HG03066 (cell line): ENCODE measurements around the gene ASTE1.
"Not testable (repeated sequence)": the region's sequence is repeated elsewhere in the genome, so short reads cannot be mapped to it uniquely, and the experiment has no call there.

Experiments used
- ATAC-seq: cut with Tn5 transposase; IDR thresholded peaks from one replicate; pipeline ENCODE4 v1.9.1; 2021; ENCODE audit warnings: low read depth; ENCODE audit not compliant: unreplicated experiment

The ASTE1 gene

GRCh38 chr3:131018970-131019369, 7.7 kb downstream of the ASTE1 start:
- ATAC-seq = no peak

- no peak for ATAC-seq
Measured at GRCh38 chr3:131009698-131010097, 16.9 kb downstream of the ASTE1 start.

- ATAC-seq = no peak
Measured at GRCh38 chr3:131008326-131008725, 18.3 kb downstream of the ASTE1 start.

- ATAC-seq = no peak
Measured at GRCh38 chr3:131007782-131008181, 18.8 kb downstream of the ASTE1 start.

GRCh38 chr3:131007256-131007655, 19.4 kb downstream of the ASTE1 start:
- no peak for ATAC-seq

- no peak for ATAC-seq
Measured at GRCh38 chr3:131004603-131005002, 22.0 kb downstream of the ASTE1 start.

- ATAC-seq = no peak
Measured at GRCh38 chr3:131001071-131001470, 25.6 kb downstream of the ASTE1 start.

- no peak for ATAC-seq
Measured at GRCh38 chr3:130997289-130997688, 29.3 kb downstream of the ASTE1 start.

- no peak for ATAC-seq
Measured at GRCh38 chr3:130992344-130992743, 34.3 kb downstream of the ASTE1 start.

GRCh38 chr3:130991126-130991525, 35.5 kb downstream of the ASTE1 start:
- no peak for ATAC-seq

GRCh38 chr3:130990282-130990681, 36.3 kb downstream of the ASTE1 start:
- no peak for ATAC-seq

GRCh38 chr3:130981469-130981868, 45.2 kb downstream of the ASTE1 start:
- no peak for ATAC-seq

GRCh38 chr3:130979117-130979516, 47.5 kb downstream of the ASTE1 start:
- no peak for ATAC-seq

GRCh38 chr3:130976706-130977105, 49.9 kb downstream of the ASTE1 start:
- no peak for ATAC-seq

- ATAC-seq = no peak
Measured at GRCh38 chr3:130975251-130975650, 51.4 kb downstream of the ASTE1 start.

GRCh38 chr3:130974201-130974600, 52.4 kb downstream of the ASTE1 start:
- no peak for ATAC-seq

GRCh38 chr3:130973406-130973805, 53.2 kb downstream of the ASTE1 start:
- ATAC-seq = no peak

- ATAC-seq = not testable (repeated sequence)
Measured at GRCh38 chr3:130972592-130972991, 54.0 kb downstream of the ASTE1 start.

GRCh38 chr3:130971208-130971607, 55.4 kb downstream of the ASTE1 start:
- ATAC-seq = no peak

GRCh38 chr3:130969621-130970020, 57.0 kb downstream of the ASTE1 start:
- ATAC-seq = no peak

- no peak for ATAC-seq
Measured at GRCh38 chr3:130968221-130968620, 58.4 kb downstream of the ASTE1 start.

GRCh38 chr3:130967281-130967680, 59.3 kb downstream of the ASTE1 start:
- no peak for ATAC-seq

GRCh38 chr3:130963878-130964277, 62.7 kb downstream of the ASTE1 start:
- no peak for ATAC-seq
